Liver (tissue), 9 donors: ENCODE measurements around the gene LRRC61. TPM values are rescaled to one million over a fixed set of nuclear protein-coding genes. Genes with fewer than 3 reads are reported as not detected.

ENCODE experiments used
- DNase-seq: peaks from one replicate; pipeline ENCODE4 v3.0.0-alpha.2; 2017; ENCODE audit warnings: low spot score
- H3K27ac ChIP-seq, 2 donors: one replicate each; pipeline ENCODE4 v1.7.0; 2013; ENCODE audit warnings: inconsistent platforms in 2 of 2, low read length in 2 of 2, control low read depth in 1 of 2, low read depth in 1 of 2, mild to moderate bottlenecking in 1 of 2
- H3K27me3 ChIP-seq, 4 donors: one replicate each; pipeline versions ENCODE4 v1.6.1 to v1.7.0; 2013; ENCODE audit warnings: low read length in 3 of 4, inconsistent platforms in 1 of 4, mild to moderate bottlenecking in 1 of 4, moderate library complexity in 1 of 4; ENCODE audit not compliant: control insufficient read depth in 4 of 4, insufficient read depth in 4 of 4
- H3K36me3 ChIP-seq, 4 donors: one replicate each; pipeline versions ENCODE4 v1.6.1 to v1.7.0; 2013; ENCODE audit warnings: low read length in 3 of 4, mild to moderate bottlenecking in 3 of 4, low read depth in 1 of 4, moderate library complexity in 1 of 4; ENCODE audit not compliant: control insufficient read depth in 4 of 4, insufficient read depth in 3 of 4
- H3K4me1 ChIP-seq, 4 donors: one replicate each; pipeline versions ENCODE4 v1.6.1 to v1.7.0; 2013; ENCODE audit warnings: low read length in 3 of 4, mild to moderate bottlenecking in 3 of 4, moderate library complexity in 1 of 4; ENCODE audit not compliant: control insufficient read depth in 4 of 4, insufficient read depth in 4 of 4
- H3K4me3 ChIP-seq, 3 donors: one replicate each; pipeline versions ENCODE4 v1.6.1 to v1.7.0; 2013; ENCODE audit warnings: low read length in 3 of 3, control low read depth in 1 of 3, low read depth in 1 of 3, mild to moderate bottlenecking in 1 of 3
- H3K9ac ChIP-seq, 2 donors: one replicate each; pipeline ENCODE4 v1.7.0; 2013; ENCODE audit warnings: low read length in 2 of 2, mild to moderate bottlenecking in 2 of 2, moderate library complexity in 2 of 2, control low read depth in 1 of 2, low read depth in 1 of 2
- H3K9me3 ChIP-seq, 4 donors: one replicate each; pipeline versions ENCODE4 v1.6.1 to v1.7.0; 2013; ENCODE audit warnings: low read length in 3 of 4; ENCODE audit not compliant: control insufficient read depth in 4 of 4
- EGR1 ChIP-seq, 2 donors: IDR thresholded peaks; 2 replicates each; pipeline ENCODE4 v1.6.1; 2016 to 2018; ENCODE audit warnings: antibody characterized with exemption in 2 of 2, low read depth in 2 of 2
- FOXA1 ChIP-seq: IDR thresholded peaks from 2 replicates; pipeline ENCODE4 v1.6.1; 2016; ENCODE audit warnings: antibody characterized with exemption
- FOXA2 ChIP-seq: IDR thresholded peaks from 2 replicates; pipeline ENCODE4 v1.6.1; 2016; ENCODE audit warnings: antibody characterized with exemption
- GABPA ChIP-seq, 2 donors: IDR thresholded peaks in 1 of 2; conservative IDR thresholded peaks in 1 of 2; 2 replicates each; pipeline ENCODE4 v1.6.1; 2016; ENCODE audit warnings: antibody characterized with exemption in 2 of 2, mild to moderate bottlenecking in 1 of 2, moderate library complexity in 1 of 2
- HNF4A ChIP-seq, 2 donors: conservative IDR thresholded peaks; 2 replicates each; pipeline ENCODE4 v1.6.1; 2016; ENCODE audit warnings: antibody characterized with exemption in 2 of 2, mild to moderate bottlenecking in 2 of 2
- HNF4G ChIP-seq: IDR thresholded peaks from 2 replicates; pipeline ENCODE4 v1.6.1; 2016; ENCODE audit warnings: antibody characterized with exemption
- JUND ChIP-seq, 2 donors: IDR thresholded peaks; 2 replicates each; pipeline ENCODE4 v1.6.1; 2016; ENCODE audit warnings: antibody characterized with exemption in 2 of 2
- NR2F2 ChIP-seq: IDR thresholded peaks from 2 replicates; pipeline ENCODE4 v1.6.1; 2016; ENCODE audit warnings: antibody characterized with exemption
- RAD21 ChIP-seq, 2 donors: IDR thresholded peaks; 2 replicates each; pipeline ENCODE4 v1.6.1; 2016; ENCODE audit warnings: antibody characterized with exemption in 2 of 2, mild to moderate bottlenecking in 2 of 2
- RXRA ChIP-seq, 2 donors: IDR thresholded peaks; 2 replicates each; pipeline ENCODE4 v1.6.1; 2017 to 2018; ENCODE audit warnings: antibody characterized with exemption in 2 of 2, mild to moderate bottlenecking in 1 of 2
- SP1 ChIP-seq: IDR thresholded peaks from 2 replicates; pipeline ENCODE4 v1.6.1; 2018; ENCODE audit warnings: antibody characterized with exemption, mild to moderate bottlenecking
- TAF1 ChIP-seq: conservative IDR thresholded peaks from 2 replicates; pipeline ENCODE4 v1.6.1; 2016; ENCODE audit warnings: antibody characterized with exemption, mild to moderate bottlenecking
- YY1 ChIP-seq: IDR thresholded peaks from 2 replicates; pipeline ENCODE4 v1.6.1; 2016; ENCODE audit warnings: antibody characterized with exemption, mild to moderate bottlenecking
- WGBS: extraction: QIAGEN DNeasy Blood & Tissue Kit; methylation state at CpG from one replicate; pipeline ENCODE4 v1.1.7; 2013; 5-methylcytosine and 5-hydroxymethylcytosine counted together
- polyA plus RNA-seq, 2 donors: library from polyadenylated mRNA; stranded (reverse) in 1 of 2; unstranded in 1 of 2; fragments of 200-250 nt in 1 of 2; fragments of >200 nt in 1 of 2; fragmentation: Nextera tagmentation in 1 of 2; extraction: Ambion mirVana in 1 of 2; gene quantifications; one replicate each; pipeline versions ENCODE4 v1.2.1 to v1.2.3, GENCODE V29; 2013 to 2015
- total RNA-seq, 2 donors: library from RNA; depleted of rRNA; stranded (reverse); fragments of >200 nt; gene quantifications; one replicate each; pipeline ENCODE4 v1.2.3, GENCODE V29; 2014
- TF ChIP-seq, protein P1 (sequence below): IDR thresholded peaks from 2 replicates; pipeline ENCODE4 v1.6.1; 2016; ENCODE audit warnings: antibody characterized with exemption
- TF ChIP-seq, protein P2 (sequence below): IDR thresholded peaks from 2 replicates; pipeline ENCODE4 v1.6.1; 2016; ENCODE audit warnings: antibody characterized with exemption
- TF ChIP-seq, protein P3 (sequence below): fragments of 150-350 bp; IDR thresholded peaks from 2 replicates; pipeline ENCODE4 v1.5.1; 2017; ENCODE audit warnings: improper control_type of control experiment, low read depth, low read length; ENCODE audit not compliant: missing input control
- TF ChIP-seq, protein P4 (sequence below): IDR thresholded peaks from 2 replicates; pipeline ENCODE4 v1.6.1; 2016; ENCODE audit warnings: antibody characterized with exemption, mild to moderate bottlenecking
- TF ChIP-seq, protein P5 (sequence below): IDR thresholded peaks from 2 replicates; pipeline ENCODE4 v1.6.1; 2016; ENCODE audit warnings: antibody characterized with exemption
- donor health status: healthy.
- donor health status: healthy.
- donor health status: healthy.
- donor health status: healthy.
- donor health status: healthy.

LRRC61 gene
- total and polyA plus RNA-seq, 4 donors, result 12.0 to 21.0 (median 15.6) TPM

DNA sequence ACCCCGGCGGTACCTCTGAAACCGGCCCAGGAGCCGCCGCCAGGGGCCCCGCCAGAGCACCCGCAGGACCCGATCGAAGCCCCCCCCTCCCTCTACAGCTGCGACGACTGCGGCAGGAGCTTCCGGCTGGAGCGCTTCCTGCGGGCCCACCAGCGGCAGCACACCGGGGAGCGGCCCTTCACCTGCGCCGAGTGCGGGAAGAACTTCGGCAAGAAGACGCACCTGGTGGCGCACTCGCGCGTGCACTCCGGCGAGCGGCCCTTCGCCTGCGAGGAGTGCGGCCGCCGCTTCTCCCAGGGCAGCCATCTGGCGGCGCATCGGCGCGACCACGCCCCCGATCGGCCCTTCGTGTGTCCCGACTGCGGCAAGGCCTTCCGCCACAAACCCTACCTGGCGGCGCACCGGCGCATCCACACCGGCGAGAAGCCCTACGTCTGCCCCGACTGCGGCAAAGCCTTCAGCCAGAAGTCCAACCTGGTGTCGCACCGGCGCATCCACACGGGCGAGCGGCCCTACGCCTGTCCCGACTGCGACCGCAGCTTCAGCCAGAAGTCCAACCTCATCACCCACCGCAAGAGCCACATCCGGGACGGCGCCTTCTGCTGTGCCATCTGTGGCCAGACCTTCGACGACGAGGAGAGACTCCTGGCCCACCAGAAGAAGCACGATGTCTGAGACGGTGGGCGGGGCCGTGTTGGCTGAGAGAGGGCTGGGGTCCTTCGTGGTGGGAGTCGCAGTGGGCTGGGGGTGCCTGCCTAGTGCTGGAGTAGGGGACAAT lies 49.3 kb downstream of the LRRC61 start:
- no peak for TF ChIP-seq NR2F2
- no peak for TF ChIP-seq GABPA (IDR thresholded peaks at IDR 0.05 in 1 of 2, conservative IDR thresholded peaks at IDR 0.05 in 1 of 2)
- no peak for TF ChIP-seq FOXA1
- TF ChIP-seq RXRA (IDR thresholded peaks at IDR 0.05), result no peak
- TF ChIP-seq, protein P1, sequence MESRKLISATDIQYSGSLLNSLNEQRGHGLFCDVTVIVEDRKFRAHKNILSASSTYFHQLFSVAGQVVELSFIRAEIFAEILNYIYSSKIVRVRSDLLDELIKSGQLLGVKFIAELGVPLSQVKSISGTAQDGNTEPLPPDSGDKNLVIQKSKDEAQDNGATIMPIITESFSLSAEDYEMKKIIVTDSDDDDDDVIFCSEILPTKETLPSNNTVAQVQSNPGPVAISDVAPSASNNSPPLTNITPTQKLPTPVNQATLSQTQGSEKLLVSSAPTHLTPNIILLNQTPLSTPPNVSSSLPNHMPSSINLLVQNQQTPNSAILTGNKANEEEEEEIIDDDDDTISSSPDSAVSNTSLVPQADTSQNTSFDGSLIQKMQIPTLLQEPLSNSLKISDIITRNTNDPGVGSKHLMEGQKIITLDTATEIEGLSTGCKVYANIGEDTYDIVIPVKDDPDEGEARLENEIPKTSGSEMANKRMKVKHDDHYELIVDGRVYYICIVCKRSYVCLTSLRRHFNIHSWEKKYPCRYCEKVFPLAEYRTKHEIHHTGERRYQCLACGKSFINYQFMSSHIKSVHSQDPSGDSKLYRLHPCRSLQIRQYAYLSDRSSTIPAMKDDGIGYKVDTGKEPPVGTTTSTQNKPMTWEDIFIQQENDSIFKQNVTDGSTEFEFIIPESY, result no peak
- TF ChIP-seq, protein P2, sequence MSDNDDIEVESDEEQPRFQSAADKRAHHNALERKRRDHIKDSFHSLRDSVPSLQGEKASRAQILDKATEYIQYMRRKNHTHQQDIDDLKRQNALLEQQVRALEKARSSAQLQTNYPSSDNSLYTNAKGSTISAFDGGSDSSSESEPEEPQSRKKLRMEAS, result no peak
- TF ChIP-seq FOXA2, result no peak
- TF ChIP-seq, protein P3, sequence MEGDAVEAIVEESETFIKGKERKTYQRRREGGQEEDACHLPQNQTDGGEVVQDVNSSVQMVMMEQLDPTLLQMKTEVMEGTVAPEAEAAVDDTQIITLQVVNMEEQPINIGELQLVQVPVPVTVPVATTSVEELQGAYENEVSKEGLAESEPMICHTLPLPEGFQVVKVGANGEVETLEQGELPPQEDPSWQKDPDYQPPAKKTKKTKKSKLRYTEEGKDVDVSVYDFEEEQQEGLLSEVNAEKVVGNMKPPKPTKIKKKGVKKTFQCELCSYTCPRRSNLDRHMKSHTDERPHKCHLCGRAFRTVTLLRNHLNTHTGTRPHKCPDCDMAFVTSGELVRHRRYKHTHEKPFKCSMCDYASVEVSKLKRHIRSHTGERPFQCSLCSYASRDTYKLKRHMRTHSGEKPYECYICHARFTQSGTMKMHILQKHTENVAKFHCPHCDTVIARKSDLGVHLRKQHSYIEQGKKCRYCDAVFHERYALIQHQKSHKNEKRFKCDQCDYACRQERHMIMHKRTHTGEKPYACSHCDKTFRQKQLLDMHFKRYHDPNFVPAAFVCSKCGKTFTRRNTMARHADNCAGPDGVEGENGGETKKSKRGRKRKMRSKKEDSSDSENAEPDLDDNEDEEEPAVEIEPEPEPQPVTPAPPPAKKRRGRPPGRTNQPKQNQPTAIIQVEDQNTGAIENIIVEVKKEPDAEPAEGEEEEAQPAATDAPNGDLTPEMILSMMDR, result no peak
- TF ChIP-seq HNF4G, result no peak
- no peak for TF ChIP-seq HNF4A (conservative IDR thresholded peaks at IDR 0.05)
- no peak for TF ChIP-seq YY1
- TF ChIP-seq, protein P4, sequence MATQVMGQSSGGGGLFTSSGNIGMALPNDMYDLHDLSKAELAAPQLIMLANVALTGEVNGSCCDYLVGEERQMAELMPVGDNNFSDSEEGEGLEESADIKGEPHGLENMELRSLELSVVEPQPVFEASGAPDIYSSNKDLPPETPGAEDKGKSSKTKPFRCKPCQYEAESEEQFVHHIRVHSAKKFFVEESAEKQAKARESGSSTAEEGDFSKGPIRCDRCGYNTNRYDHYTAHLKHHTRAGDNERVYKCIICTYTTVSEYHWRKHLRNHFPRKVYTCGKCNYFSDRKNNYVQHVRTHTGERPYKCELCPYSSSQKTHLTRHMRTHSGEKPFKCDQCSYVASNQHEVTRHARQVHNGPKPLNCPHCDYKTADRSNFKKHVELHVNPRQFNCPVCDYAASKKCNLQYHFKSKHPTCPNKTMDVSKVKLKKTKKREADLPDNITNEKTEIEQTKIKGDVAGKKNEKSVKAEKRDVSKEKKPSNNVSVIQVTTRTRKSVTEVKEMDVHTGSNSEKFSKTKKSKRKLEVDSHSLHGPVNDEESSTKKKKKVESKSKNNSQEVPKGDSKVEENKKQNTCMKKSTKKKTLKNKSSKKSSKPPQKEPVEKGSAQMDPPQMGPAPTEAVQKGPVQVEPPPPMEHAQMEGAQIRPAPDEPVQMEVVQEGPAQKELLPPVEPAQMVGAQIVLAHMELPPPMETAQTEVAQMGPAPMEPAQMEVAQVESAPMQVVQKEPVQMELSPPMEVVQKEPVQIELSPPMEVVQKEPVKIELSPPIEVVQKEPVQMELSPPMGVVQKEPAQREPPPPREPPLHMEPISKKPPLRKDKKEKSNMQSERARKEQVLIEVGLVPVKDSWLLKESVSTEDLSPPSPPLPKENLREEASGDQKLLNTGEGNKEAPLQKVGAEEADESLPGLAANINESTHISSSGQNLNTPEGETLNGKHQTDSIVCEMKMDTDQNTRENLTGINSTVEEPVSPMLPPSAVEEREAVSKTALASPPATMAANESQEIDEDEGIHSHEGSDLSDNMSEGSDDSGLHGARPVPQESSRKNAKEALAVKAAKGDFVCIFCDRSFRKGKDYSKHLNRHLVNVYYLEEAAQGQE, result no peak
- TF ChIP-seq, protein P5, sequence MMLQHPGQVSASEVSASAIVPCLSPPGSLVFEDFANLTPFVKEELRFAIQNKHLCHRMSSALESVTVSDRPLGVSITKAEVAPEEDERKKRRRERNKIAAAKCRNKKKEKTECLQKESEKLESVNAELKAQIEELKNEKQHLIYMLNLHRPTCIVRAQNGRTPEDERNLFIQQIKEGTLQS, result no peak
- TF ChIP-seq EGR1 (IDR thresholded peaks at IDR 0.05; ENCODE audit: low read depth in 2 of 2), result no peak
- TF ChIP-seq SP1, result no peak
- TF ChIP-seq TAF1, result no peak
- TF ChIP-seq RAD21 (IDR thresholded peaks at IDR 0.05), result no peak
- no peak for TF ChIP-seq JUND (IDR thresholded peaks at IDR 0.05)
- DNase-seq, result no peak
- Histone ChIP-seq H3K9ac (no peak overlapping the region), H3K4me3 (no peak overlapping the region), H3K27ac (no peak overlapping the region), H3K27me3 (no peaks in the 10 kb centered on the region), H3K36me3 (peaks cover 6 to 21% (median 17%) of the 10 kb centered on the region in 4 donors), H3K4me1 (peaks cover 18 to 66% (median 49%) of the 10 kb centered on the region in 4 donors), H3K9me3 (no peaks in the 10 kb centered on the region)
- 84% methylated on average over 79 of the region's 79 CpGs for WGBS
